ENCODE measurements around the gene ENOSF1. TPM values are rescaled to one million over a fixed set of nuclear protein-coding genes. Genes with fewer than 3 reads are reported as not detected.
A peak's percentile ranks its signal among the peaks of the same experiment; 100 is the strongest.

ENOSF1 gene
- total and polyA plus RNA-seq, 7 experiments from 2014 or later = 12.2 to 137 (median 86.5) TPM

- no peaks in the 10 kb centered on the region for H3K4me1 Mint-ChIP-seq
- no peak overlapping the region for H3K4me3 ChIP-seq (ENCODE audit: low read length)
- H3K36me3 ChIP-seq (ENCODE audit: control insufficient read depth in 2 of 3, insufficient read depth in 3 of 3, low read length in 3 of 3) = no peaks in the 10 kb centered on the region
- H3K27ac Mint-ChIP-seq = no peak overlapping the region
- ATAC-seq (no peak), DNase-seq (no peak)
- H3K9me3 Mint-ChIP-seq = peaks cover 0 to 4% (median 0%) of the 10 kb centered on the region in 11 donors
- no peaks in the 10 kb centered on the region for H3K27me3 ChIP-seq (ENCODE audit: control insufficient read depth in 2 of 2, insufficient read depth in 2 of 2, low read length in 2 of 2)
- H3K4me1 ChIP-seq (ENCODE audit: control insufficient read depth in 2 of 2, insufficient read depth in 2 of 2, low read length in 2 of 2) = no peaks in the 10 kb centered on the region
- H3K36me3 Mint-ChIP-seq = peaks cover 0 to 4% (median 0%) of the 10 kb centered on the region in 5 donors
- intact Hi-C loops (cut with micrococcal nuclease) = no loop called here
- no peak overlapping the region for H3K27ac ChIP-seq (ENCODE audit: low read depth, low read length)
- peaks cover 0 to 22% (median 5%) of the 10 kb centered on the region in 5 donors for H3K27me3 Mint-ChIP-seq
- H3K9me3 ChIP-seq (ENCODE audit: control insufficient read depth in 2 of 3, low read length in 3 of 3) = no peaks in the 10 kb centered on the region
- H3K4me3 Mint-ChIP-seq = no peak overlapping the region
- CTCF ChIA-PET = no interaction called here
- POLR2A ChIA-PET = no interaction called here
Observed at GRCh38 chr18:631560-631959, 80.9 kb downstream of the ENOSF1 start.

GRCh38 chr18:629269-630150, 82.9 kb downstream of the ENOSF1 start:
- Histone ChIP-seq H3K4me1 (ENCODE audit: control insufficient read depth in 2 of 2, insufficient read depth in 2 of 2, low read length in 2 of 2) (no peaks in the 10 kb centered on the region), H3K9me3 (ENCODE audit: control insufficient read depth in 2 of 3, low read length in 3 of 3) (no peaks in the 10 kb centered on the region), H3K36me3 (ENCODE audit: control insufficient read depth in 2 of 3, insufficient read depth in 3 of 3, low read length in 3 of 3) (no peaks in the 10 kb centered on the region), H3K27me3 (ENCODE audit: control insufficient read depth in 2 of 2, insufficient read depth in 2 of 2, low read length in 2 of 2) (no peaks in the 10 kb centered on the region), H3K27ac (ENCODE audit: low read depth, low read length) (no peak overlapping the region), H3K4me3 (ENCODE audit: low read length) (no peak overlapping the region)
- DNase-seq (no peak), ATAC-seq (no peak)
- CTCF ChIA-PET = no interaction called here
- Mint-ChIP-seq H3K27me3 (peaks cover 0 to 30% (median 5%) of the 10 kb centered on the region in 5 donors), H3K4me1 (no peaks in the 10 kb centered on the region), H3K4me3 (no peak overlapping the region), H3K9me3 (peaks cover 0 to 4% (median 0%) of the 10 kb centered on the region in 11 donors), H3K27ac (peak overlapping the region in 1 of 9 donors; percentile 8), H3K36me3 (peaks cover 0 to 4% (median 0%) of the 10 kb centered on the region in 5 donors)
- POLR2A ChIA-PET = no interaction called here
- intact Hi-C loops (cut with micrococcal nuclease) = loop anchor here in 1 of 2 donors (10.0 kb wide), 2 partner anchors 335 to 1915 kb away; no protein-coding TSS in a partner anchor

DNA sequence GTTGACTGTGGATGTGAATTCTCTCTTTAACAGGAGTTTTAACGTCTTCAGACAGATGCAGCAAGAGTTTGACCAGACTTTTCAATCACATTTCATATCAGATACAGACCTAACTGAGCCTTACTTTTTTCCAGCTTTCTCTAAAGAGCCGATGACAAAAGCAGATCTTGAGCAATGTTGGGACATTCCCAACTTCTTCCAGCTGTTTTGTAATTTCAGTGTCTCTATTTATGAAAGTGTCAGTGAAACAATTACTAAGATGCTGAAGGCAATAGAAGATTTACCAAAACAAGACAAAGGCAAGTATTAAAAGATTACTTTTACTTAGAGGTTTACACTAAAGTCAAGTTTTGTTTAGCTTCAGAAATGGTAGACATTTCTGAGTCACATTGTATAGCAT, 85.2 kb downstream of the ENOSF1 start:
- no peak overlapping the region for H3K4me3 Mint-ChIP-seq
- no peaks in the 10 kb centered on the region for H3K9me3 ChIP-seq (ENCODE audit: control insufficient read depth in 2 of 3, low read length in 3 of 3)
- peaks cover 0 to 2% (median 0%) of the 10 kb centered on the region in 7 donors for H3K4me1 Mint-ChIP-seq
- H3K27me3 ChIP-seq (ENCODE audit: control insufficient read depth in 2 of 2, insufficient read depth in 2 of 2, low read length in 2 of 2) = no peaks in the 10 kb centered on the region
- H3K4me1 ChIP-seq (ENCODE audit: control insufficient read depth in 2 of 2, insufficient read depth in 2 of 2, low read length in 2 of 2) = no peaks in the 10 kb centered on the region
- intact Hi-C loops (cut with micrococcal nuclease) = loop anchor here in 1 of 2 donors (10.0 kb wide), 2 partner anchors 338 to 1918 kb away; no protein-coding TSS in a partner anchor
- no peak overlapping the region for H3K4me3 ChIP-seq (ENCODE audit: low read length)
- POLR2A ChIA-PET = no interaction called here
- ATAC-seq (no peak), DNase-seq (no peak)
- CTCF ChIA-PET = no interaction called here
- H3K36me3 ChIP-seq (ENCODE audit: control insufficient read depth in 2 of 3, insufficient read depth in 3 of 3, low read length in 3 of 3) = no peaks in the 10 kb centered on the region
- H3K27ac Mint-ChIP-seq = no peak overlapping the region
- peaks cover 0 to 4% (median 0%) of the 10 kb centered on the region in 5 donors for H3K36me3 Mint-ChIP-seq
- H3K27ac ChIP-seq (ENCODE audit: low read depth, low read length) = no peak overlapping the region
- H3K27me3 Mint-ChIP-seq = peaks cover 0 to 31% (median 8%) of the 10 kb centered on the region in 5 donors
- peaks cover 0 to 4% (median 0%) of the 10 kb centered on the region in 11 donors for H3K9me3 Mint-ChIP-seq

GRCh38 chr18:623761-624620, 88.4 kb downstream of the ENOSF1 start:
- H3K36me3 ChIP-seq (ENCODE audit: control insufficient read depth in 2 of 3, insufficient read depth in 3 of 3, low read length in 3 of 3) = no peaks in the 10 kb centered on the region
- no peaks in the 10 kb centered on the region for H3K27me3 ChIP-seq (ENCODE audit: control insufficient read depth in 2 of 2, insufficient read depth in 2 of 2, low read length in 2 of 2)
- H3K27me3 Mint-ChIP-seq = peaks cover 0 to 48% (median 5%) of the 10 kb centered on the region in 5 donors
- ChIA-PET POLR2A (interaction anchor here (0.7 kb wide), 1 partner anchor 215 kb away, joined by 4 read pairs; no protein-coding TSS in a partner anchor), CTCF (interaction anchor here (0.8 to 3.2 kb wide), 8 partner anchors 16 to 1918 kb away, joined by 3 to 14 read pairs (median 4); no protein-coding TSS in a partner anchor)
- H3K9me3 Mint-ChIP-seq = no peaks in the 10 kb centered on the region
- intact Hi-C loops (cut with micrococcal nuclease) = loop anchor here (1.0 to 10.0 kb wide), 8 partner anchors 35 to 1921 kb away; no protein-coding TSS in a partner anchor
- no peak overlapping the region for H3K4me3 ChIP-seq (ENCODE audit: low read length)
- no peaks in the 10 kb centered on the region for H3K4me1 ChIP-seq (ENCODE audit: control insufficient read depth in 2 of 2, insufficient read depth in 2 of 2, low read length in 2 of 2)
- H3K27ac ChIP-seq (ENCODE audit: low read depth, low read length) = no peak overlapping the region
- DNase-seq (peak; percentile 10 to 59 (median 37)), ATAC-seq (peak; percentile 78)
- peaks cover 0 to 2% (median 0%) of the 10 kb centered on the region in 7 donors for H3K4me1 Mint-ChIP-seq
- H3K27ac Mint-ChIP-seq = no peak overlapping the region
- H3K9me3 ChIP-seq (ENCODE audit: control insufficient read depth in 2 of 3, low read length in 3 of 3) = no peaks in the 10 kb centered on the region
- no peak overlapping the region for H3K4me3 Mint-ChIP-seq
- H3K36me3 Mint-ChIP-seq = no peaks in the 10 kb centered on the region

GRCh38 chr18:622289-622688, 90.1 kb downstream of the ENOSF1 start:
- POLR2A ChIA-PET = interaction anchor here (0.6 kb wide), 1 partner anchor 413 kb away, joined by 3 read pairs; no protein-coding TSS in a partner anchor
- CTCF ChIA-PET = interaction anchor here (0.6 kb wide), 1 partner anchor 1010 kb away, joined by 4 read pairs; no protein-coding TSS in a partner anchor
- no peak for ATAC-seq
- H3K4me3 Mint-ChIP-seq = no peak overlapping the region
- intact Hi-C loops (cut with micrococcal nuclease) = loop anchor here in 1 of 2 donors (10.0 kb wide), 2 partner anchors 343 to 1923 kb away; no protein-coding TSS in a partner anchor
- peaks cover 0 to 50% (median 5%) of the 10 kb centered on the region in 5 donors for H3K27me3 Mint-ChIP-seq
- no peaks in the 10 kb centered on the region for H3K36me3 Mint-ChIP-seq
- no peaks in the 10 kb centered on the region for H3K9me3 Mint-ChIP-seq
- H3K4me1 Mint-ChIP-seq = peaks cover 0 to 2% (median 0%) of the 10 kb centered on the region in 7 donors
- Histone ChIP-seq H3K27ac (ENCODE audit: low read depth, low read length) (no peak overlapping the region), H3K4me3 (ENCODE audit: low read length) (no peak overlapping the region), H3K36me3 (ENCODE audit: control insufficient read depth in 2 of 3, insufficient read depth in 3 of 3, low read length in 3 of 3) (no peaks in the 10 kb centered on the region), H3K9me3 (ENCODE audit: control insufficient read depth in 2 of 3, low read length in 3 of 3) (no peaks in the 10 kb centered on the region), H3K4me1 (ENCODE audit: control insufficient read depth in 2 of 2, insufficient read depth in 2 of 2, low read length in 2 of 2) (no peaks in the 10 kb centered on the region), H3K27me3 (ENCODE audit: control insufficient read depth in 2 of 2, insufficient read depth in 2 of 2, low read length in 2 of 2) (no peaks in the 10 kb centered on the region)
- no peak overlapping the region for H3K27ac Mint-ChIP-seq
- no peak for DNase-seq

DNA sequence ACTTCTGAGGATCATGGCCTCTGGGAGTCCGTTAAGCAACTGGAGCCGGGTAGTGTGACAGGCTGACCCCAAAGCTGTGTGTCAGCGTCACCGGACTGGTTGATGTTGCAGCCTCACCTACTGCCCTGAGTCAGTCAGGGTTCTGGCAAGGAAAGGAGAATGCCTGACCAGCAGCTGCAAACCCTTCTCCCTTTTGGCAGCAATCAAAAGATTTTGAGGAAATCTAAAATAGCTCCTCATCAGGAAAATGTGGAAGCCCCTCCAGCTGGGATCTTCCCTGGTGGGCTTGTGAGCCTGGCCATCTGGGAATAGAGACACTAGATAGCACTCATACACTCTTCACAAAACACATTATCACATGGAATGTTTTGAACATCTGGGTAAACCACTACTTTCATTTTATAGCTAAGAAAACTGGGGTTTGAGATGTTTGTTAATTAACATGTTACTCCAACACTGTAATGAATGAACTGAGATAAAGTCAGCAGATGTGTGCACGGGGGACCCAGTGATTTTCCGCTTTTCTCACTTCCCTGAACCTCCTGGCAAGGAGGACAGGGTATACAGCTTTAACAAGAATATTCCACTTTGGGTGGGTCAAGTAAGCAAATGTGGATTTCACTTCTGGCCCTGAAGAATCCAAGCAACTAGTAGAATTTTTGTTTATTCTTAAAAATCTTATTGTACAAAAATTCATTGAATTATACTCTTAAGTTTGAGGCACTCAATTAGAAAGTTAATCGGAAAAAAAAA, 91.0 kb downstream of the ENOSF1 start:
- intact Hi-C loops (cut with micrococcal nuclease) = loop anchor here in 1 of 2 donors (10.0 kb wide), 2 partner anchors 343 to 1923 kb away; no protein-coding TSS in a partner anchor
- H3K27me3 Mint-ChIP-seq = peaks cover 0 to 47% (median 5%) of the 10 kb centered on the region in 5 donors

More for the DNA sequence above, 91.0 kb downstream of the ENOSF1 start:
- ATAC-seq (no peak), DNase-seq (no peak)
- no peaks in the 10 kb centered on the region for H3K36me3 Mint-ChIP-seq
- POLR2A ChIA-PET = no interaction called here
- no peaks in the 10 kb centered on the region for H3K36me3 ChIP-seq (ENCODE audit: control insufficient read depth in 2 of 3, insufficient read depth in 3 of 3, low read length in 3 of 3)
- H3K27ac ChIP-seq (ENCODE audit: low read depth, low read length) = no peak overlapping the region
- H3K9me3 Mint-ChIP-seq = no peaks in the 10 kb centered on the region
- peaks cover 0 to 2% (median 0%) of the 10 kb centered on the region in 7 donors for H3K4me1 Mint-ChIP-seq
- H3K4me3 Mint-ChIP-seq = no peak overlapping the region
- H3K27me3 ChIP-seq (ENCODE audit: control insufficient read depth in 2 of 2, insufficient read depth in 2 of 2, low read length in 2 of 2) = no peaks in the 10 kb centered on the region
- H3K4me1 ChIP-seq (ENCODE audit: control insufficient read depth in 2 of 2, insufficient read depth in 2 of 2, low read length in 2 of 2) = no peaks in the 10 kb centered on the region
- no peak overlapping the region for H3K4me3 ChIP-seq (ENCODE audit: low read length)
- no peaks in the 10 kb centered on the region for H3K9me3 ChIP-seq (ENCODE audit: control insufficient read depth in 2 of 3, low read length in 3 of 3)
- no peak overlapping the region for H3K27ac Mint-ChIP-seq
- CTCF ChIA-PET = no interaction called here
